ENCODE data around the gene PFAS.

DNA sequence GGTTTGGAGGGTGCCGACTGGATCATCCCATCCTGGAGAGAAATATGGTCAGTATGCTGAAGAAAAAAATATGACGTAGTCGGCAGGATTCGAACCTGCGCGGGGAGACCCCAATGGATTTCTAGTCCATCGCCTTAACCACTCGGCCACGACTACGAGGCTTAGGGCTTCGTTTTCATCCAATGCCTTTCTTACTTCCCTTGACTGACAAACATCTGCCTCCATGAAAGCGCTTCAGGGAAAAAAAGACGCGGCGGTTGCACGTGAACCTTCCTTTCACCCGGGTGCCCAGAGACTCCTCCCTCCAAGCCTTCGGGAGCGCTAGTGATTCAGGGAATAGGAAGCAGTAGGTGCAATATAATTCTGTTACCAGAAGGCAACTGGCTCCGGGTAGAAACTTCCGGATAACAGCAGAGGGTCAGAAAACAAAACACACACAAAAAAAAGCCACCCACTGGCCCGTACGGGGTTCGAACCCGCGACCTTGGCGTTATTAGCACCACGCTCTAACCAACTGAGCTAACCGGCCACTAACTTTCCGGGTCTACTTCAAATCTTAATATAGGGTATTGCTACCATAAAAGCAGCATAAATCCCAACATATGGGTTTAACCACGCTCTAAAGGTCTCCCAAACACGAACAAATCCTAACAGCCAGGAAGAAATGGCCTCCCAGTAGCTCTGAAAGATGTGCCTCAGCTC, 22.4 kb upstream of the PFAS start:
- TF ChIP-seq, protein P1, sequence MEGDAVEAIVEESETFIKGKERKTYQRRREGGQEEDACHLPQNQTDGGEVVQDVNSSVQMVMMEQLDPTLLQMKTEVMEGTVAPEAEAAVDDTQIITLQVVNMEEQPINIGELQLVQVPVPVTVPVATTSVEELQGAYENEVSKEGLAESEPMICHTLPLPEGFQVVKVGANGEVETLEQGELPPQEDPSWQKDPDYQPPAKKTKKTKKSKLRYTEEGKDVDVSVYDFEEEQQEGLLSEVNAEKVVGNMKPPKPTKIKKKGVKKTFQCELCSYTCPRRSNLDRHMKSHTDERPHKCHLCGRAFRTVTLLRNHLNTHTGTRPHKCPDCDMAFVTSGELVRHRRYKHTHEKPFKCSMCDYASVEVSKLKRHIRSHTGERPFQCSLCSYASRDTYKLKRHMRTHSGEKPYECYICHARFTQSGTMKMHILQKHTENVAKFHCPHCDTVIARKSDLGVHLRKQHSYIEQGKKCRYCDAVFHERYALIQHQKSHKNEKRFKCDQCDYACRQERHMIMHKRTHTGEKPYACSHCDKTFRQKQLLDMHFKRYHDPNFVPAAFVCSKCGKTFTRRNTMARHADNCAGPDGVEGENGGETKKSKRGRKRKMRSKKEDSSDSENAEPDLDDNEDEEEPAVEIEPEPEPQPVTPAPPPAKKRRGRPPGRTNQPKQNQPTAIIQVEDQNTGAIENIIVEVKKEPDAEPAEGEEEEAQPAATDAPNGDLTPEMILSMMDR (IDR thresholded peaks at IDR 0.05): no peak
- no peak for TF ChIP-seq POLR2A (IDR thresholded peaks at IDR 0.05)

All from lower leg skin (tissue), 3 donors.